Trophoblast cell (in vitro differentiated cells and primary cell): Measurements from ENCODE around the gene SRP68.
A peak's percentile ranks its signal among the peaks of the same experiment; 100 is the strongest.

ENCODE experiments used
- DNase-seq, 2 donors: peaks; one replicate each; pipeline ENCODE4 v3.0.0-alpha.2; 2016
- H2AFZ ChIP-seq: 2 replicates; pipeline ENCODE4 v1.6.1; 2013; ENCODE audit warnings: low read length, moderate library complexity, mild to moderate bottlenecking; ENCODE audit not compliant: insufficient read depth, poor library complexity
- H2AK5ac ChIP-seq: 2 replicates; pipeline ENCODE4 v1.6.1; 2013; ENCODE audit warnings: mild to moderate bottlenecking, low read length
- H2BK120ac ChIP-seq: 2 replicates; pipeline ENCODE4 v1.6.1; 2013; ENCODE audit warnings: low read length, mild to moderate bottlenecking, moderate library complexity; ENCODE audit not compliant: insufficient read depth, poor library complexity
- H2BK12ac ChIP-seq: 2 replicates; pipeline ENCODE4 v1.6.1; 2013; ENCODE audit warnings: mild to moderate bottlenecking, low read length, moderate library complexity
- H2BK5ac ChIP-seq: 2 replicates; pipeline ENCODE4 v1.6.1; 2013; ENCODE audit warnings: low read length, low read depth, moderate library complexity, mild to moderate bottlenecking; ENCODE audit not compliant: poor library complexity
- H3K14ac ChIP-seq: 2 replicates; pipeline ENCODE4 v1.6.1; 2013; ENCODE audit warnings: mild to moderate bottlenecking, low read length
- H3K18ac ChIP-seq: 2 replicates; pipeline ENCODE4 v1.6.1; 2013; ENCODE audit warnings: mild to moderate bottlenecking, low read length
- H3K23ac ChIP-seq: 2 replicates; pipeline ENCODE4 v1.6.1; 2013; ENCODE audit warnings: low read length
- H3K27ac ChIP-seq: 2 replicates; pipeline ENCODE4 v1.5.1; 2013; ENCODE audit warnings: low read depth, mild to moderate bottlenecking, inconsistent platforms, low read length, moderate library complexity
- H3K27me3 ChIP-seq: 2 replicates; pipeline ENCODE4 v1.6.1; 2013; ENCODE audit warnings: inconsistent platforms, mild to moderate bottlenecking, low read length, moderate library complexity; ENCODE audit not compliant: insufficient read depth
- H3K36me3 ChIP-seq, 2 experiments: 1 replicate in 1 of 2; 2 replicates in 1 of 2; pipeline ENCODE4 v1.6.1; 2013; ENCODE audit warnings: low read length in 2 of 2, mild to moderate bottlenecking in 2 of 2, moderate library complexity in 1 of 2; ENCODE audit not compliant: insufficient read depth in 2 of 2, control insufficient read depth in 1 of 2
- H3K4ac ChIP-seq: 2 replicates; pipeline ENCODE4 v1.6.1; 2013; ENCODE audit warnings: low read depth, mild to moderate bottlenecking, low read length, moderate library complexity
- H3K4me1 ChIP-seq, 2 experiments: 1 replicate in 1 of 2; 2 replicates in 1 of 2; pipeline ENCODE4 v1.6.1; 2013; ENCODE audit warnings: low read length in 2 of 2, mild to moderate bottlenecking in 2 of 2, moderate library complexity in 1 of 2; ENCODE audit not compliant: insufficient read depth in 2 of 2, control insufficient read depth in 1 of 2
- H3K4me2 ChIP-seq: 2 replicates; pipeline ENCODE4 v1.6.1; 2013; ENCODE audit warnings: inconsistent platforms, mild to moderate bottlenecking, low read length, moderate library complexity
- H3K4me3 ChIP-seq: 2 replicates; pipeline ENCODE4 v1.5.1; 2013; ENCODE audit warnings: mild to moderate bottlenecking, low read depth, low read length, inconsistent platforms
- H3K79me1 ChIP-seq: one replicate; pipeline ENCODE4 v1.6.1; 2013; ENCODE audit warnings: low read length
- H3K79me2 ChIP-seq: 2 replicates; pipeline ENCODE4 v1.6.1; 2013; ENCODE audit warnings: low read length, mild to moderate bottlenecking; ENCODE audit not compliant: control insufficient read depth, insufficient read depth, poor library complexity
- H3K9ac ChIP-seq: 2 replicates; pipeline ENCODE4 v1.6.1; 2013; ENCODE audit warnings: mild to moderate bottlenecking, low read length
- H3K9me3 ChIP-seq: 2 replicates; pipeline ENCODE4 v1.6.1; 2013; ENCODE audit warnings: low read depth, mild to moderate bottlenecking, control low read depth, inconsistent platforms, low read length; ENCODE audit not compliant: insufficient read depth
- H4K12ac ChIP-seq: 2 replicates; pipeline ENCODE4 v1.6.1; 2013; ENCODE audit warnings: low read depth, mild to moderate bottlenecking, low read length, moderate library complexity
- H4K8ac ChIP-seq: 2 replicates; pipeline ENCODE4 v1.6.1; 2013; ENCODE audit warnings: low read depth, mild to moderate bottlenecking, low read length, moderate library complexity
- H4K91ac ChIP-seq: one replicate; pipeline ENCODE4 v1.6.1; 2013; ENCODE audit warnings: low read depth, mild to moderate bottlenecking, low read length, moderate library complexity
- WGBS: extraction: QIAGEN DNeasy Blood & Tissue Kit; methylation state at CpG from one replicate; pipeline ENCODE4 v1.1.7; 2013; ENCODE audit warnings: missing lambda C conversion rate; ENCODE audit not compliant: insufficient read length, insufficient coverage; ENCODE audit errors: extremely low coverage; 5-methylcytosine and 5-hydroxymethylcytosine counted together

SRP68 gene

GRCh38 chr17:76104896-76105231 is 32.5 kb upstream of the SRP68 start:
- no peak overlapping the region for H3K18ac ChIP-seq
- peaks cover 10 to 13% of the 10 kb centered on the region in 2 experiments for H3K4me1 ChIP-seq
- no peaks in the 10 kb centered on the region for H3K27me3 ChIP-seq
- no peak overlapping the region for H3K4ac ChIP-seq
- no peak overlapping the region for H3K4me2 ChIP-seq
- no peak overlapping the region for H4K91ac ChIP-seq
- H2BK120ac ChIP-seq = no peak overlapping the region
- DNase-seq = no peak
- H3K79me2 ChIP-seq = peaks cover 6% of the 10 kb centered on the region
- peaks cover 11% of the 10 kb centered on the region for H3K79me1 ChIP-seq
- WGBS = no CpG with 5 or more reads among the region's 5 CpGs
- H2BK12ac ChIP-seq = no peak overlapping the region
- H3K23ac ChIP-seq = no peak overlapping the region
- H3K9ac ChIP-seq = no peak overlapping the region
- H3K27ac ChIP-seq = no peak overlapping the region
- no peak overlapping the region for H3K14ac ChIP-seq
- peak overlapping the region; percentile 77 for H4K12ac ChIP-seq
- H3K4me3 ChIP-seq = no peak overlapping the region
- no peak overlapping the region for H2BK5ac ChIP-seq
- H3K9me3 ChIP-seq = no peaks in the 10 kb centered on the region
- peaks cover 14 to 17% of the 10 kb centered on the region in 2 experiments for H3K36me3 ChIP-seq
- no peak overlapping the region for H4K8ac ChIP-seq
- H2AK5ac ChIP-seq = no peak overlapping the region
- no peak overlapping the region for H2AFZ ChIP-seq

- no CpG with 5 or more reads among the region's 29 CpGs for WGBS
- no peak for DNase-seq
- Histone ChIP-seq H2BK5ac (peak overlapping the region; percentile 2), H3K36me3 (peaks cover 16 to 20% of the 10 kb centered on the region in 2 experiments), H3K4me3 (no peak overlapping the region), H2AFZ (peak overlapping the region; percentile 95), H3K79me1 (peaks cover 11% of the 10 kb centered on the region), H3K27me3 (no peaks in the 10 kb centered on the region), H3K4ac (peak overlapping the region; percentile 85), H3K4me2 (peak overlapping the region; percentile 61), H4K12ac (peak overlapping the region; percentile 90), H3K79me2 (peaks cover 6% of the 10 kb centered on the region), H4K91ac (peak overlapping the region; percentile 80), H2AK5ac (peak overlapping the region; percentile 89), H3K23ac (no peak overlapping the region), H3K4me1 (peaks cover 10 to 13% of the 10 kb centered on the region in 2 experiments), H4K8ac (peak overlapping the region; percentile 99), H3K9me3 (no peaks in the 10 kb centered on the region), H3K9ac (no peak overlapping the region), H3K18ac (peak overlapping the region; percentile 31), H2BK12ac (no peak overlapping the region), H2BK120ac (peak overlapping the region; percentile 5), H3K27ac (no peak overlapping the region), H3K14ac (peak overlapping the region; percentile 71)
Observed at GRCh38 chr17:76104140-76104895, 32.0 kb upstream of the SRP68 start.

- Histone ChIP-seq H3K18ac (peak within 1 kb of the TSS; percentile 88), H3K4me3 (peak within 1 kb of the TSS; percentile 86), H4K91ac (peak within 1 kb of the TSS; percentile 82), H3K79me1 (peaks cover 11% of the 10 kb centered on the region), H2BK5ac (peak within 1 kb of the TSS; percentile 81), H3K4me1 (peaks cover 10 to 13% of the 10 kb centered on the region in 2 experiments), H3K27me3 (no peaks in the 10 kb centered on the region), H4K8ac (peak within 1 kb of the TSS; percentile 99), H3K4me2 (peak within 1 kb of the TSS; percentile 77), H2BK12ac (no peak within 1 kb of the TSS), H2BK120ac (peak within 1 kb of the TSS; percentile 5), H2AFZ (peak within 1 kb of the TSS; percentile 95), H3K36me3 (peaks cover 16 to 20% of the 10 kb centered on the region in 2 experiments), H3K4ac (peak within 1 kb of the TSS; percentile 85), H3K79me2 (peaks cover 6% of the 10 kb centered on the region), H3K27ac (peak within 1 kb of the TSS; percentile 21), H3K9ac (peak within 1 kb of the TSS; percentile 82), H3K23ac (no peak within 1 kb of the TSS), H2AK5ac (peak within 1 kb of the TSS; percentile 89), H4K12ac (peak within 1 kb of the TSS; percentile 90), H3K9me3 (no peaks in the 10 kb centered on the region), H3K14ac (peak within 1 kb of the TSS; percentile 71)
- WGBS = no CpG with 5 or more reads among the region's 55 CpGs
- DNase-seq = peak; percentile 95 to 99
Observed at GRCh38 chr17:76103274-76104139, 31.2 kb upstream of the SRP68 start, which contains the start of gene EXOC7. EXOC7 (minus strand) TSS chr17:76103787; CDS start chr17:76103692, 95 bp downstream.

GRCh38 chr17:76102944-76103273 is 30.6 kb upstream of the SRP68 start:
- Histone ChIP-seq H3K23ac (no peak overlapping the region), H3K4me2 (peak overlapping the region; percentile 77), H3K27ac (no peak overlapping the region), H2AFZ (no peak overlapping the region), H3K9me3 (no peaks in the 10 kb centered on the region), H3K4me3 (peak overlapping the region; percentile 86), H4K12ac (peak overlapping the region; percentile 78), H4K91ac (peak overlapping the region; percentile 82), H2BK5ac (peak overlapping the region; percentile 32), H2AK5ac (no peak overlapping the region), H3K9ac (peak overlapping the region; percentile 82), H2BK12ac (no peak overlapping the region), H3K36me3 (peaks cover 17 to 22% of the 10 kb centered on the region in 2 experiments), H3K4me1 (peaks cover 10 to 13% of the 10 kb centered on the region in 2 experiments), H3K14ac (peak overlapping the region; percentile 52), H3K79me1 (peaks cover 11% of the 10 kb centered on the region), H3K79me2 (peaks cover 6% of the 10 kb centered on the region), H3K18ac (peak overlapping the region; percentile 88), H4K8ac (peak overlapping the region; percentile 92), H3K4ac (peak overlapping the region; percentile 49), H3K27me3 (no peaks in the 10 kb centered on the region), H2BK120ac (no peak overlapping the region)
- DNase-seq = no peak
- no CpG with 5 or more reads among the region's 4 CpGs for WGBS
